NCI-H774 (cell line): ENCODE measurements around the gene TNFRSF1B.

Experiments used
- DNase-seq: peaks from one replicate; lab custom pipeline; 2025; lab: John Stamatoyannopoulos, UW

TNFRSF1B gene

GRCh38 chr1:12142141-12142823 lies 24.5 kb upstream of the TNFRSF1B start:
- DNase-seq: no peak

DNA sequence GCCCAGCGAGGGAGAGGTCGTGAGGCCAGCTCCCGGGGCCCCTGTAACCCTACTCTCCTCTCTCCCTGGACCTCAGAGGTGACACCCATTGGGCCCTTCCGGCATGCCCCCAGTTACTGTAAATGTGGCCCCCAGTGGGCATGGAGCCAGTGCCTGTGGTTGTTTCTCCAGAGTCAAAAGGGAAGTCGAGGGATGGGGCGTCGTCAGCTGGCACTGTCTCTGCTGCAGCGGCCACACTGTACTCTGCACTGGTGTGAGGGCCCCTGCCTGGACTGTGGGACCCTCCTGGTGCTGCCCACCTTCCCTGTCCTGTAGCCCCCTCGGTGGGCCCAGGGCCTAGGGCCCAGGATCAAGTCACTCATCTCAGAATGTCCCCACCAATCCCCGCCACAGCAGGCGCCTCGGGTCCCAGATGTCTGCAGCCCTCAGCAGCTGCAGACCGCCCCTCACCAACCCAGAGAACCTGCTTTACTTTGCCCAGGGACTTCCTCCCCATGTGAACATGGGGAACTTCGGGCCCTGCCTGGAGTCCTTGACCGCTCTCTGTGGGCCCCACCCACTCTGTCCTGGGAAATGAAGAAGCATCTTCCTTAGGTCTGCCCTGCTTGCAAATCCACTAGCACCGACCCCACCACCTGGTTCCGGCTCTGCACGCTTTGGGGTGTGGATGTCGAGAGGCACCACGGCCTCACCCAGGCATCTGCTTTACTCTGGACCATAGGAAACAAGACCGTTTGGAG lies 23.7 kb upstream of the TNFRSF1B start:
- DNase-seq: no peak

- no peak for DNase-seq
Observed at GRCh38 chr1:12143631-12144155, 23.1 kb upstream of the TNFRSF1B start.

DNA sequence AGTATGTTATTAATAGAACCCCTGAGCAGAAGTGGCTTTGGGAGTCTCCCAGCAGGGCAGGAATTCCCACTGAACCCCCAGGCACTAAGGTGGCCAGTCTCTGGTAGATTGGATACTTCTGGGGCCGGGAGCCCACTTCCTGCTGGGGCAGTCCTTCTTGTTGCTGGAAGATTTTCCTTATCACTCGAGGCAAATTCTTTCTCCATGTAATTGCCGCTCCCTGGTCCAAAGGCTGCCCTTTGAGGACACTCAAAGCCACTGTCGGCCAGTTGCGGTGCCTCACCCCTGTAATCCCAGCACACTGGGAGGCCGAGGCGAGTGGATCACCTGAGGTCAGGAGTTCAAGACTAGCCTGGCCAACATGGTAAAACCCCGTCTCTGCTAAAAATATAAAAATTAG lies 22.6 kb upstream of the TNFRSF1B start:
- DNase-seq: no peak

DNA sequence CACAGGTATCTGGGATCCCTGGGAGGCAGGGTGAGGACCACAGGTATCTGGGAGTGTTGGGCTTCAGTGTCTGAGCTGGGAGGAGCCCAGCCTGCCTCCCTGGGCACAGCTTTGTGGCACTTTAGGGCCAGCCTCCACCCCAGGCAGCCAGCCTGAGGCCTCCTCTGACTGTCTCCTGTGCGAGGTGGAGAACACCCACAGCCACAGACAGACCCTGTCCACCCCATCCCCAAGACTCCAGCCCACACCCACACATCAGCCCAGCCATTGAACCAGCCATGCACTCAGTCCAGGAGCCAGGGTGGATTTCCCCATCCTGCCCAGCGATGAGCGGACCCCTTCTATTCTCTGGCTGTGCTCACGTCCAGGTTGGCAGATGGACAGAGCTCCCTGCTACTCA lies 21.8 kb upstream of the TNFRSF1B start:
- DNase-seq: no peak

- DNase-seq: no peak
Observed at GRCh38 chr1:12145616-12146342, 21.0 kb upstream of the TNFRSF1B start.

DNA sequence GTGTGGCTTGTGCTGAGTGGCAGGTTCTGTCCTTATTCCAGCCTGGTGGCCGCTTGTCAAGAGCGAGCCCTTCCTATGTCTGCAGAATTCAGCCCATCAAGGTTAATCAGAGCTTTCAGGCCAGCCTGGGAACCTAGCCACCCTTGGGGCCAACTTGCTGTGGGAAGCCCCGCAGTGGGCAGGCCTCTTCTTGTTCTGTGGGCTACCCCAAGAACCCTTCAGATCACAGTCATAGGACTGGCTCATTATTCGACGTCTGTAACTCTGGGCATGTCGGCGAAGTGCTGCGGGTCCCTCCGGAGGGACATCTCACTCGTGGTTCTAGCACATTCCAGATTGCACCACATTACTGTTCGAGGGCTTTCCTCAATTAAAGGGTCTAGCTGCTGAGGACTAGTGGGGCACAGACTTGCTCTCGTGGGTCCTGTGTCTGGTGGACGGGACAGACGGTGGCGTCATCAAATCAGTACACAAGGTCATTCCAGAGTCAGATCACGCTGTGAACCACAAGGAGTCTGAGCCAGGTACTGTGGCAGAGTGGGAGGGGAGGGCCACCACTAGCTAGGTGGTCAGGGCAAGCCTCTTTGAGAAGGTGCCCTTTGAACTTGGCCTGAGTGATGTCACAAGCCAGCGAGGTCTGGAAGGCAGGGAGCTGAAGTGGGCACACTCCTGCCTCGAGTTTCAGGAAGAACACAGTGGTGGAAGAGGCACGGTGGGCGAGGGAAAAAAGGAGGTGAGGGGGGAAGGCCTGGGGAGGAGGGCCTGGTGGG lies 20.3 kb upstream of the TNFRSF1B start:
- no peak for DNase-seq

GRCh38 chr1:12147201-12147701 lies 19.5 kb upstream of the TNFRSF1B start:
- no peak for DNase-seq

DNA sequence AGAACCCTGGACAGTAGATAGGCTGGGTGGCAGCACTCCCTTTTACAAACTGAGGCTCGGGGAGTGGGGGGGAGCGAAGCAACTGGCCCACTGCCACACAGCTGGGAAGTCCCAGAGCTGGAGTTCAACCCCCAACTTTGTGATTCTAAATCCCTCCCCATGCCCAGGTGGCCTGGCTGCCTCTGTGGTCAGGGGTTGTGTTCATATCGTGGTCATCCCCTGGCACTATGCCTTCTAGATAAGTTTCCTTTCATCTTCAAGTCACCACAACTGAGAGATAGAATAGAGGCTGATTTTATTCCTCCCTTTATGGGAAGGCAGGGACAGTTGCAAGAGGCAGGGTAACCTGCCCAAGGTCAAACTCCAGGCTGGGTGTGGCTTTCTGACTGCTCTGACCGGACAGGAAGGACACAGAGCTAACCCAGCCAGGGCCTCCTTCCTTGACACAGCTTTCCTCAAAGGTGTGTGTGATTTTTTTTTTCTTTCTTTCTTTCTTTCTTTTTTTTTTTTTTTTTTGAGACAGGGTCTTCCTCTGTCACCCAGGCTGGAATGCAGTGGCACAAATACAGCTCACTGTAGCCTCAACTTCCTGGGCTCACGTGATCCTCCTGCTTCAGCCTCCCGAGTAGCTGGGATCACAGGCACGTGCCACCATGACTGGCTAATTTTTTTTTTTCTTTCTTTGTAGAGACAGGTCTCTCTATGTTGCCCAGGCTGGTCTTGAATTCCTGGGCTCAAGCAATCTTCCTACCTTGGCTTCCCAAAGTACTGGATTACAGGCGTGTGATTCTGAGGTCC lies 18.4 kb upstream of the TNFRSF1B start:
- DNase-seq: no peak

DNA sequence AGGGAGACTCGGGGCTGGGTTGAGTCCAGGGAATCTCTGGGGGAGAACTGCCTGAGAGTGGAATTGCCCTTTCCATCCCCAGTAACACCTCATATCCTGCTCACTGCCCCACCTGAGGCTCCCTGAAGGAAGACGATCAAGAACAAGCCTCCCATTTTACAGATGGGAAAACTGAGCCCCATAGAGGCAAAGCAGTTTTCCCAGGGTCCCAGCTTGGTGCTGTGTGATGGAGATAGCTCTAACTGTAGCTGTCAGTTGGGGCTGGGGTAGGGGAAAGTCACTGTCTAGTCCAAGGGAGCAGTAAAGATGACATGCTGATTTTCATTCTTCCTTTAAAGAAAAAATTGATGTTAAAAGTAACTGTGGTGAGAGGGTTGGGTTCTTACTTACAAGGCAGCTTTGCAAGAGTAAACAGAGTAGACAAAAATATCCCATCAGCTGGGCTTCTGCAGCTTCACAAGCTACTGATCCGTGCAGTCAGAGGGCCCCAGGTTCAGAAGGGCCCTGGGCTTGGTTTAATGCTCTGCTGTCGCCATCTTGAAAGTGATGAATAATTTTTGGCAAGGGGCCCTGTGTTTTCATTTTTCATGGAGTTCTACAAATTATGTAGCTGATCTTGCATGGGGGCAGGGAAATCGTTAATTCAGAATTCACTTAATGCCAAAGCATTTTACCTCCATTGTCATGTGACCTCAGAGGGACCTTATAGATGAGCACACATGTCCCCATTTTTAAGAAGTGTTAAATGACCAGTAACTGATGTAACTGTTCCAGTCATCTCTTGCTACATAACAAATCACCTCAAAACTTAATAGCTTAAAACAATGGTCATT lies 17.6 kb upstream of the TNFRSF1B start:
- DNase-seq: no peak

GRCh38 chr1:12149791-12150175 lies 17.0 kb upstream of the TNFRSF1B start:
- no peak for DNase-seq

GRCh38 chr1:12150456-12151200 lies 16.2 kb upstream of the TNFRSF1B start:
- no peak for DNase-seq

GRCh38 chr1:12151465-12151864 lies 15.3 kb upstream of the TNFRSF1B start:
- no peak for DNase-seq

- DNase-seq: no peak
Observed at GRCh38 chr1:12152113-12152891, 14.5 kb upstream of the TNFRSF1B start.

GRCh38 chr1:12153181-12153785 lies 13.5 kb upstream of the TNFRSF1B start:
- DNase-seq: no peak

DNA sequence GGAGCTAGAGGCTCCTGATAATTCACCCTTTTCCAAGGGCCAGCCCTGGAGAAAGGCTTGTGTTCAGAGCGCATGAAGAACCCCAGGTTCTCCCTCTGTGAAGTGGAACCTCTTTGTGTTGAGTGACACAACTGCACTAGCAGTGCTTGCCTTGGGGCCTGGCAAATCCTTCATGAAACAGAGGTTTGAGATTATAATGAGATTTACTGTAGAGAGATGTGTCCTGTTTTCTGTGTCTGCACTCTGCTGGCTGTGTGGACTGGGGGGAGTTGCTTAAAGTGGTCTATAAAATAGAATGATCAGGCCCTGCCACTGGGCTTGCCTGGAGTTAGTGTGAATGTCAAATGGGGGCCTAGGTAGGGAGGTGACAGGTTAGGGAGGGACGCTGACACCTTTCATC lies 11.5 kb upstream of the TNFRSF1B start:
- no peak for DNase-seq

- DNase-seq: no peak
Observed at GRCh38 chr1:12157366-12158231, 9.2 kb upstream of the TNFRSF1B start.
